ENCODE measurements around the gene RADIL.

DNA sequence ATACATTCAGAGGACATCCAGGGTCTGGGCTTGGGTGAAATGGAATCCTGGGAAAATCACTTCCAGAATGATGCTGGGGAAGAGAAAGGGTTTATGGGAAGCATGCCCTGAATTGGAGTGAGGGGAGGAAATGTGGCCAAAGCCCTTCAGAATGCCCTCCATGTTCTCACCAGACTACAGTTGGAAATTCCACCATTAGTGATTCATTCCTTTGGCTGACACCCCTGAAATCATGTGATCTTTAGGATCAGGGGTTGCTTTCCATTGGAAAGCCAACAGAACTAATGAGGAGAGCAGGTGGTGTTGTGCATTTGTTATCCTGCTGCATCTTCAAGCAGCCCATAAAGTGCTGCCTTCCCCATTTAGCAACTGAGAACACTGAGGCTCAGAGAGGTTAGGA lies 20.8 kb upstream of the RADIL start:
- TF ChIP-seq, protein P1, sequence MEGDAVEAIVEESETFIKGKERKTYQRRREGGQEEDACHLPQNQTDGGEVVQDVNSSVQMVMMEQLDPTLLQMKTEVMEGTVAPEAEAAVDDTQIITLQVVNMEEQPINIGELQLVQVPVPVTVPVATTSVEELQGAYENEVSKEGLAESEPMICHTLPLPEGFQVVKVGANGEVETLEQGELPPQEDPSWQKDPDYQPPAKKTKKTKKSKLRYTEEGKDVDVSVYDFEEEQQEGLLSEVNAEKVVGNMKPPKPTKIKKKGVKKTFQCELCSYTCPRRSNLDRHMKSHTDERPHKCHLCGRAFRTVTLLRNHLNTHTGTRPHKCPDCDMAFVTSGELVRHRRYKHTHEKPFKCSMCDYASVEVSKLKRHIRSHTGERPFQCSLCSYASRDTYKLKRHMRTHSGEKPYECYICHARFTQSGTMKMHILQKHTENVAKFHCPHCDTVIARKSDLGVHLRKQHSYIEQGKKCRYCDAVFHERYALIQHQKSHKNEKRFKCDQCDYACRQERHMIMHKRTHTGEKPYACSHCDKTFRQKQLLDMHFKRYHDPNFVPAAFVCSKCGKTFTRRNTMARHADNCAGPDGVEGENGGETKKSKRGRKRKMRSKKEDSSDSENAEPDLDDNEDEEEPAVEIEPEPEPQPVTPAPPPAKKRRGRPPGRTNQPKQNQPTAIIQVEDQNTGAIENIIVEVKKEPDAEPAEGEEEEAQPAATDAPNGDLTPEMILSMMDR (conservative IDR thresholded peaks at IDR 0.05; ENCODE audit: low read depth, low read length) = no peak
- no peak for TF ChIP-seq EZH2 (IDR thresholded peaks at IDR 0.05; ENCODE audit: low read length, unreplicated experiment)
- TF ChIP-seq EZH2phosphoT487 (IDR thresholded peaks at IDR 0.05; ENCODE audit: borderline replicate concordance, low read length) = no peak

Measured in PC-3 (cell line).